Urothelium cell line (cell line): Measurements from ENCODE around the gene GULP1.
"Not testable (repeated sequence)": the region's sequence is repeated elsewhere in the genome, so short reads cannot be mapped to it uniquely, and the experiment has no call there.

Experiments used
- DNase-seq: peaks from one replicate; pipeline ENCODE4 v3.0.0; 2011; ENCODE audit warnings: low spot score, mixed read lengths
- FAIRE-seq: peaks from 2 replicates; lab custom pipeline; 2011; peaks lifted over from hg19 to GRCh38; lab: Jason Lieb, UNC

The GULP1 gene

GRCh38 chr2:188459061-188459460, 167.4 kb downstream of the GULP1 start:
- no peak for FAIRE-seq

GRCh38 chr2:188466078-188466477, 174.4 kb downstream of the GULP1 start:
- not testable (repeated sequence) for DNase-seq, FAIRE-seq

More at GRCh38 chr2:188459061-188459460, 167.4 kb downstream of the GULP1 start:
- no peak for DNase-seq

- FAIRE-seq (no peak), DNase-seq (no peak)
Measured at GRCh38 chr2:188466761-188467160, 175.1 kb downstream of the GULP1 start.

GRCh38 chr2:188471166-188471565, 179.5 kb downstream of the GULP1 start:
- no peak for DNase-seq
- FAIRE-seq: no peak

GRCh38 chr2:188473306-188473705, 181.6 kb downstream of the GULP1 start:
- no peak for FAIRE-seq
- DNase-seq: no peak

GRCh38 chr2:188474316-188474715, 182.6 kb downstream of the GULP1 start:
- DNase-seq (no peak), FAIRE-seq (no peak)

GRCh38 chr2:188475945-188476344, 184.3 kb downstream of the GULP1 start:
- DNase-seq (peak; percentile 18), FAIRE-seq (no peak)

GRCh38 chr2:188477564-188478103, 186.0 kb downstream of the GULP1 start:
- DNase-seq: no peak
- FAIRE-seq: no peak

- FAIRE-seq (no peak), DNase-seq (no peak)
Measured at GRCh38 chr2:188478724-188479123, 187.1 kb downstream of the GULP1 start.

GRCh38 chr2:188481474-188481873, 189.8 kb downstream of the GULP1 start:
- no peak for FAIRE-seq
- no peak for DNase-seq

GRCh38 chr2:188485496-188485895, 193.8 kb downstream of the GULP1 start:
- DNase-seq (no peak), FAIRE-seq (no peak)

GRCh38 chr2:188492751-188493150, 201.1 kb downstream of the GULP1 start:
- FAIRE-seq (no peak), DNase-seq (no peak)

- DNase-seq: no peak
- FAIRE-seq: no peak
Measured at GRCh38 chr2:188494906-188495305, 203.2 kb downstream of the GULP1 start.

GRCh38 chr2:188495969-188496431, 204.3 kb downstream of the GULP1 start:
- no peak for DNase-seq
- FAIRE-seq: no peak

GRCh38 chr2:188497726-188498125, 206.1 kb downstream of the GULP1 start:
- no peak for DNase-seq
- FAIRE-seq: no peak

- no peak for DNase-seq
- no peak for FAIRE-seq
Measured at GRCh38 chr2:188503975-188504374, 212.3 kb downstream of the GULP1 start.

- DNase-seq: no peak
- no peak for FAIRE-seq
Measured at GRCh38 chr2:188506843-188507242, 215.2 kb downstream of the GULP1 start.

- DNase-seq (no peak), FAIRE-seq (no peak)
Measured at GRCh38 chr2:188511346-188511745, 219.7 kb downstream of the GULP1 start.

GRCh38 chr2:188512456-188512855, 220.8 kb downstream of the GULP1 start:
- no peak for FAIRE-seq
- peak; percentile 8 for DNase-seq

- FAIRE-seq (no peak), DNase-seq (no peak)
Measured at GRCh38 chr2:188515918-188516317, 224.2 kb downstream of the GULP1 start.

- FAIRE-seq (no peak), DNase-seq (no peak)
Measured at GRCh38 chr2:188517549-188518215, 226.0 kb downstream of the GULP1 start.

GRCh38 chr2:188518381-188518780, 226.7 kb downstream of the GULP1 start:
- FAIRE-seq (no peak), DNase-seq (peak; percentile 9)

GRCh38 chr2:188519136-188519535, 227.5 kb downstream of the GULP1 start:
- FAIRE-seq (no peak), DNase-seq (no peak)
